GM19372 (cell line): ENCODE data around the gene FAM200B.

Experiments
- ATAC-seq: cut with Tn5 transposase; IDR thresholded peaks from one replicate; pipeline ENCODE4 v1.9.1; 2021; ENCODE audit warnings: mild to moderate bottlenecking, low read depth, moderate library complexity; ENCODE audit not compliant: unreplicated experiment

FAM200B gene

GRCh38 chr4:15694431-15694830 is 12.8 kb downstream of the FAM200B start:
- ATAC-seq = no peak

GRCh38 chr4:15695240-15695699 is 13.6 kb downstream of the FAM200B start:
- no peak for ATAC-seq

GRCh38 chr4:15695729-15696128 is 14.1 kb downstream of the FAM200B start:
- ATAC-seq = no peak

DNA sequence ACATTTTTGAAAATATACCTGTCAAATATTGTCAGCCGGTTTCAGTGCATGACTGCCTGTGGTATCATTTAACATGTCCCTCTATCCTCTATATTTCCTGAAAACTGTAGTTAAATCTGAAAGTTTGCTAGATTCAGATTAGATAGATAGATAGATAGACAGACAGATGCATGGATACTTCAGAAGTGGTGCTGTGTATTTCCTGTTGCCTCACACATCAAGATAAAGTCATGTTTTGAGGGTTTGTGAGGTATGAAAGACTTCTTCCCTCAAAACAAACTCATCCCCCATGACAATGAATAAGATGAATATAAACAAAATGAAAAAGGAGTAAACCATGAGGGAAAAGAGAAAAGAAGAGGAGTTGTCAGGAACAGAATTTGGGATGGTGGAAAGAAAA is 15.2 kb downstream of the FAM200B start:
- no peak for ATAC-seq

DNA sequence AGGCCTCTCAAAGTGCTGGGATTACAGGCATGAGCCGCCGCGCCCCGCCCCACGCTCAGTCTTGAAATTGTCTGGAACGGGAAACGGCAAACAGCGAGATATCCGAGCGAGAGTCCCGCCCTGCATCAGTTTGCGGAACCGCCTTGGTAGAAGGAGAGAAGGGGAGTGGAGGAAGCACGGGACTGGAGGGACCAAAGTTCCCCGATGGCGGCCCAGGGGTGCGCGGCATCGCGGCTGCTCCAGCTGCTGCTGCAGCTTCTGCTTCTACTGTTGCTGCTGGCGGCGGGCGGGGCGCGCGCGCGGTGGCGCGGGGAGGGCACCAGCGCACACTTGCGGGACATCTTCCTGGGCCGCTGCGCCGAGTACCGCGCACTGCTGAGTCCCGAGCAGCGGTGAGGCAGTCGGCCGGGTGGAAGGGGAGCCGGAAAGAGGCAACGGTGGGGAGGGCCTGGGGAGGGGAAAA is 21.3 kb downstream of the FAM200B start, which contains the start of gene BST1:
Gene BST1, plus strand, starts transcription at position 125 of the 463 bp plus-strand sequence. Its CDS starts 80 bp downstream, at position 205.
- ATAC-seq = peak; percentile 59

DNA sequence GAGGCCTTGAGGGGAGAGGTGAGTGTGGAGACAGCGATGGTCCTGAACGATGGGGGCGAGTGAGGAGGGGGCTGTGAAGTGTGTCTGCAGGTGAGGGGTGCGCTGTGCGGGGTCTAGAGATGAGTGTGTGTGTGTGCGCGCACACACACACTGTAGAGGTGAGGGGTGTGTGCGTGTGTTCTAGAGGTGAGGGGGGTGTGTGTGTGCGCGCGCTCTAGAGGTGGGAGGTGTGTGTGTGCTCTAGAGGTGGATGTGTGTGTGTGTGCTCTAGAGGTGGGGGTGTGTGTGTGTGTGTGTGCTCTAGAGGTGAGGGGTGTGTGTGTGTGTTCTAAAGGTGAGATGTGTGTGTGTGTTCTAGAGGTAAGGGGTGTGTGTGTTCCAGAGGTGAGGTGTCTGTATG is 21.8 kb downstream of the FAM200B start:
- no peak for ATAC-seq

DNA sequence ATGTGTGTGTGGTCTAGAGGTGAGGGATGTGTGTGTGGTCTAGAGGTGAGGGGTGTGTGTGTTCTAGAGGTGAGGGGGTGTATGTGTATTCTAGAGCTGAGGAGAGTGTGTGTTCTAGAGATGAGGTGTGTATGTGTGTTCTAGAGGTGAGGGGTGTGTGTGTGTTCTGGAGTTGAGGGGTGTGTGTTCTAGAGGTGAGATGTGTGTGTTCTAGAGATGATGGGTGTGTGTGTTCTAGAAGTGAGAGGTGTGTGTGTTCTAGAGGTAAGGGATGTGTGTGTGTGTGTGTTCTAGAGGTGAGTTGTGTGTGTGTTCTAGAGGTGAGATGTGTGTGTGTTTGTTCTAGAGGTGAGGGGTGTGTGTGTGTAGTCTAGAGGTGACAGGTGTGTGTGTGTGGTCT is 22.5 kb downstream of the FAM200B start:
- ATAC-seq = no peak

DNA sequence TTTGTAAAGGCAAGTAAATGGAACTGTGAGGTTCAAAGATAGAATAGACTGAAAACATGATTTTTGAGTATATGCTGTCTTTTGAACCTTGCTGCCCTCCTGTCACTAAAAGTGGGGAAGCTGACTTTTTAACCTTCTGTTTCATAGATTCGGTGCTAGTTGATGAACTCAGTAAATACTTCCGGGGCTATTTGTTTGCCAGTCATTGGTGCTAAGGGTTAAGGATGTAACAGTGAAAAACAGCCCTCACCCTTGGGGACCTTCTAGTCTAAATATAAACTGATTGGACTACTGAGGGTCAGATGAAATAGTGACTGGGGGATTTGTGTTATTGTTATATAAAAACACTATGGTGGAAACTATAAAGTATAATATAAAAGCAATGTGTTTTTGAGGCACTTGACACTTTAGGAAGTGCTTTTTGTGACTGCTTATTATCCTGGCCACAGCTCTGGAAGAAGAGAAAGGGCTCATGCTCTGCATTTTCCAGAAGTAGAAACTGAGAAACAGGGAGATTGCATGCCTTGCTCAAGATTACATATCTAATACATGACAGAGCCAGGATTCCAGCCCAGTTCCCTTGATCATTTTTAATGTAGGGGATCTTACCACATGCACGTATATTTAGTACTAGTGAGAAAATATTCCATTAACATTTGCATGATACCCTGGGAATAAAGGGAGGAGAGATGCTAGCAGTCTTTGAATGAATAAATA is 25.2 kb downstream of the FAM200B start:
- no peak for ATAC-seq

DNA sequence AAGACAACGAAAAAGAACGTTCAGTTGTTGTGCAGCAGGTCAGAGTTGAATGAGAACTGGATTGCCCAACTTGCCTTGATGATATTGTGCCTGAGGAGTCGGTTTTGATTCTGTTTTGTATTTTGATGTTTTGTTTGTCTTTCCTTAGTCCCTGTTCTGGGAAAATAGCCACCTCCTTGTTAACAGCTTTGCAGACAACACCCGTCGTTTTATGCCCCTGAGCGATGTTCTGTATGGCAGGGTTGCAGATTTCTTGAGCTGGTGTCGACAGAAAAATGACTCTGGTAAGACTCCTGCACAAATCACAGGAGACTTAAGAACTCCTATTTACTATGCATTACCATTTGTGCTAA is 25.7 kb downstream of the FAM200B start:
- ATAC-seq = no peak

DNA sequence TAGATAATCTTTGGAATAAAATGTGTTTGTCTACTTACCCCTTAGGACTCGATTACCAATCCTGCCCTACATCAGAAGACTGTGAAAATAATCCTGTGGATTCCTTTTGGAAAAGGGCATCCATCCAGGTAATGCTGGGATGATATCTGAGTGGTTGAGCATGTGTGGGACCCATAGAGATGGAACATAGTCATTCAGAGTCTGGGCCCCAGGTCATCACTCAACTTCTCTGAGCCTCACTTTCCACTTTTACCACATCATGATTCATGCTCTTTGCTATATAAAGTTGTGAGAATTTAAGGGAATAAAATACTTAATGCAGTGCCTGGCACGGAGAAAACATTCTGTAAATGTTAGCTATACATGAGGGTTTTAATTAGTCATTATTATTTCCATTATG is 30.1 kb downstream of the FAM200B start:
- no peak for ATAC-seq

DNA sequence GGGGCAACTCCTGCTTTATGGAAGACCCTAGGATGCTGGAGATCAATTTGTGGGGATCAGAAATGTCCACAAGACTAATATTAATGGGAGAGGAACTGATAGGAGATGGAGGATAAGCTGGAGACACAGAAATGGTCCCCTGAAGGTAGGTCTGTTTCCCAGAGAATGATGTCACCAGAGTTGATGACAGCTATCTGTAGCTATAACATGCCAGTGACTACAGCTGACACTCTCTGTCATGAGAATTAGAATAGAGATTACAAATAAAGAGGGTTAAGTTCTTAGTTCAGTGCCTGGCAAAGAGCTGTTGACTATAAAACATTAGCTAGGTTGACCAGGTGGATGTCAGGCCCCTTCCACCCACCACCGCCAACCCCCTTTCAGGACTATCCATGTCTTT is 30.6 kb downstream of the FAM200B start:
- ATAC-seq = no peak

GRCh38 chr4:15714141-15714540 is 32.5 kb downstream of the FAM200B start:
- no peak for ATAC-seq

DNA sequence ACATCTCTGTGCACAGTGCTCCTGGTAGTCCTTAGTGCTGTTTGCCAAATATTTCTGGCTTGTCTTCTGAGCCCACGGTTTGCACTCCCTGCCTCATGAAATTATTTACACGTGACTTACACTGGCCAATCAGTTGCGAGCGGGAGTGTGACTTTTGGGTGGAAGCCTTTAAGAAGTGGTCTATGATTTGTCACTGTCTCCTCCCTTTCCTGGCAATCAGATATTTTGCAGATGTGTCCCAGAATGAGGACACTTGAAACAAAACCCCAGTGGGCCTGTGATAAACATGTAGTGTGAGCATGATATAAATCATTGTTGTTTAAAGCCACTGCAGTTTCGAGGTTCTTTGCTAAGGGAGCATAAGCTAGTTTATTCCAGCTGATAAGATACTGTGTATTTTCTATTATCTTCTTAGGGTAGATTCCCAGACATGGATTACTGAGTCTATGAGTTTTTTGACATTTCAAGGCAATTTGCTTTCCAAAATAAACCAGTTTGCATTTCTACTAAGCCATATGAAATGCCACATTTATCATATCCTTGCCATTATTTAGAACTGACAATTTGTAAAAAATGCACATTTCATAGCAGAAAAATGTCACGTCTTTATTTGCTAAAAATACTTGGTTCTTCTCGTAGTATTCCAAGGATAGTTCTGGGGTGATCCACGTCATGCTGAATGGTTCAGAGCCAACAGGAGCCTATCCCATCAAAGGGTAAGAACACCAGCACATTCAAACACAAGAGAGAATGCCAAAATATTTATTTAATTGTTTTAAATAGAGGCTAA is 33.2 kb downstream of the FAM200B start:
- no peak for ATAC-seq

GRCh38 chr4:15716115-15716514 is 34.5 kb downstream of the FAM200B start:
- no peak for ATAC-seq

DNA sequence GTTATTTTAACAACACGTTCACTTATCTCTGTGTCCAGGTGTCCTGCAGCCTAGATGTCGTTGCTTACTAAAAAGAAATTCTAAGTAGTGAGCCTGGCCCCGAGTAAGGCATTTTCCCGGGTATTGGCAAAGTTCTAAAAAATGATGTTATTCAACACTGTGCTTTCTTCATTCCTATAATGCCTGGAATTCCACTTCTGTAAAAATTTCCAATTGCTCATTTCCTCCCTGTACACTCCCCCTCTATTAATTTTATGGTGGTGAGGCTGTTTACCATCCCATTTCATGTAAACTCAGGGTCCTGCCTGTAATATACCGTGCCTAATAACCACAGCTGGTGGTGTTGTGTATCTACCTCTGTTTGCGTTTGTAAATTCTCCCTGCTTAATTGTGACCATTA is 35.5 kb downstream of the FAM200B start:
- ATAC-seq = no peak

- ATAC-seq = no peak
Measured at GRCh38 chr4:15717657-15718416, 36.2 kb downstream of the FAM200B start.

DNA sequence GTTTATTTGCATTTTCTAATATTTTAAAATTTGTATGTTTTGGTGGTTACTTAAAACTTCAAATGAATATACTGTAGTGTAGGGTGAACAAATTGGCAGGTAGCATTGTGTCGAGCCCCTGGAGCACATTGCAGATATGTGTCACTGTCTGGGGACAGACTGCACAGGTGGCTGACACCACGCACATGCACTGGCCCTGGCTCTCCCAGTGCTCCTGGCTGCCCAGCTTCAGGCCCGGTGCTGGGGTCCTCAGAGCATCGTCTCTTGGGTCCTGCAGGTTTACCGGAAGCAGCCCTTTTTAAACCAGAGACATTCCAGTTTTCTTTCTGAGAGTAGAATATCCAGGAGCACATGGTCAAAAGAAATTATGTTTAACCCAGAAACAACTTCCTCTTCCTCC is 36.8 kb downstream of the FAM200B start:
- ATAC-seq = no peak

GRCh38 chr4:15718959-15719358 is 37.3 kb downstream of the FAM200B start:
- no peak for ATAC-seq

DNA sequence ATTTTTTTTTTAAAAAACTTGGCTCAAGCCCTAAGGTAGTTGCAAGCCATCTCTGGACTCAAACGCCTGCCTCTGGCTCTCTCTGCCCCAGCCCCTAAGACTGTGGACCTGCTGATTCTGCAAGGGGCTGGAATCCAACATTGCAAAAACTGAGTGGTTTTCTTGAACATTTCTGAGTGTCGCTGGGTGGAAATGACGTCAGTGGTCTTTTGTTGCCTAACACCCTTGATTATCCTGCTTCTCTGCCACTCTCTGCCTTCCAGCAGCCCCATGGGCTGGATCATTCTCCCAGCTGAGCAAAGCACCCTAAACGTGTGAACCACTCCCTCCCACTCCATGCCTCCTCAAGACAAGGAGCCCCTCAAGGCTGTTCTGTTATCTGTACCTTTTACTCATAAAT is 37.9 kb downstream of the FAM200B start:
- ATAC-seq = no peak

GRCh38 chr4:15720851-15721250 is 39.2 kb downstream of the FAM200B start:
- ATAC-seq = no peak

DNA sequence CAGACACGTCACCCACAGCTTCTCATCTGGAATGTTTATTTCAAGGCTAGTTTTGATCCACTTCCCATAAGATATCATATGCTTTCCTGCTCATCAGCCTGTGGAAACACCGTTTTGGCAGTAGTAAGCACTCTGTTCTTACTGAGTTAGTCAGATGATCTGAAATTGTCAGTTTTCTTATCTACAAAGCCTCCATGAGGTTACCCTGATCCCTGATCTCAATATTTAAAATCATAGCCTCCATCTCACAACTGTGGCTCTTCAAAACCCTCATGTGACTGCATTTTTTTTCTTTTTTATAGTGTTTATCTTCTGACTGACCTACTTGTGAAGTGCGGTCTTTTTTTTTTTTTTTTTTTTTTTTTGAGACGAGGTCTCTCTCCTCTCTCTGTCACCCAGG is 44.0 kb downstream of the FAM200B start:
- ATAC-seq = no peak
